Activated CD4-positive, alpha-beta T cell treated with anti-CD3 and anti-CD28 coated beads, Interleukin-2, Interleukin-4, amounts not matched to agents 100 ng/mL and 50 ng/mL, durations not matched to agents 16 hours and 8 hours (primary cell): ENCODE data around the gene LCN6.

Experiments
- DNase-seq: peaks from one replicate; pipeline ENCODE4 v3.0.0-alpha.2; 2020; ENCODE audit warnings: low spot score

Gene LCN6

DNA sequence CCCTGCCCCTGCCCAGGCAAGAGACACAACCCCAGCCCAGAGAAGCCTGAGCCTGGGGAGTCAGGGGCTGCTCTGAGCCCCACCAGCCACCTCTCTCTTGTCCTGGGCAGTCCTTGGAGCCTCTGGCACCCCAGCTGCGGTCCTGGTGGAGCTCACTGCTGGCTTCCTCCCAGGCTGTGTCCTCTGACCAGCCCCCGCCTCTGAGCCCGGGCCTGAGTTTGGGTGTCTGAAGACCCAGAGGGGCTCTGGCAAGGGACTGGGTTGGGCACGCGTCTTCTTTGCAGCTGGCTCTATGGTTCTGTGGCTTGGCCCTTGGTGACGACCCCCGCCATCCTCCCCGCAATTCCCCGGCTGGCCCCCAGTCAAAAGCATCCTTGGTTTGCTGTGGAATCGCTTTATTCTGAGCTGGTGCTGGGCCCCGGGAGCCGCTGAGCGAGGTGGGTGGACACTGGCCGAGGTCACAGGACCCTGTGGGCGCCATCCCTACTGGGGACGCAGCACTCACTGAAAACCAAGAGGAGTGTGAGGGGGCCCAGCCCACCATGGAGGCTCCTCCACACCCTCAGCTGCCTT, 4.6 kb downstream of the LCN6 start:
- no peak for DNase-seq

GRCh38 chr9:136742591-136743391, 5.5 kb downstream of the LCN6 start, which contains the start of gene LCN10:
Gene LCN10, minus strand, starts transcription at chr9:136742940. Its CDS starts 37 bp downstream, at chr9:136742903.
- no peak for DNase-seq

GRCh38 chr9:136741883-136742571, 6.3 kb downstream of the LCN6 start:
- peak; percentile 28 for DNase-seq

DNA sequence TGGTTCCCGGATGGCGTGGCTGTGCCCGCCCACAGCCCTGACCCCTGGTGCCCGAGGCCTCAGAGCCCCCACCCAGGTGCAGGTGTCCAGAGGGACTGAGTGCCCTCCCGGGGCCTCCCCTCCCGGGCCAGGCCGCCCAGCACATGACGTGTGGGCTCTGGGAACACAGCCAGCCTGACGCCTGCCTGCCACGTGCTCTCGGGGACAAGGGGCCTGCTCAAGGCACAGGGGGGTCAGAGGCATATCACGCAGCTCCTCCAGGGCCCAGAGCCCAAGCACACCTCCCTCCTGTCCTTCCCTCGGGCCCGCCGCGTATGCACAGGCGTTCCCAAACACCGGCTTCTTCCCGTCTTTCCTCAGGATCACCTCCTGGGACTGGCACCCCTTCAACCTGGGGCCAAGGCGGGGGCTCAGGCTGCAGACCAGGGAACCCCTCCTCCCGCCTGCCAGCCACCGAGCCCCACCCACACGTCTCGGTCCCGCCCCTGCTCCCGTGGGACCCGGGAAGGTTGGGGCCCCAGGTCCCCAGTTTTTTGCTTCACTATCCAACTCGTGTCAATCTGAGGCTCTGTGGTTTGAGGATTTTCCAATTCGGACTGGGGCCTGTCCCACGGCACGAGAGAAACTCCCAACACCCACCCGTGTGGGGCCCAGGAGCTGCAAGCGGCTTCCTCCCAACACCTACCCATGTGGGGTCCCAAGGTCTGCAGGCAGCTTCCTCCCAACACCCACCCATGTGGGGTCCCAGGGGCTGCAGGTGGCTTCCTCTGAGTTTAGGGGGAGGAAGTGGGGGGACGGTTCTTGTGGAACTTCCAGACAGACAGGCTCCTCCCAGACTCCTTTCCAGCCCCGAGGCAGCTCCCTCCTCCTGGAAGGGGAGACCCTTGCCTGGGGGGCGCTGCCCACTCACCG, 7.1 kb downstream of the LCN6 start:
- no peak for DNase-seq

- no peak for DNase-seq
Observed at GRCh38 chr9:136740491-136740890, 7.8 kb downstream of the LCN6 start.

DNA sequence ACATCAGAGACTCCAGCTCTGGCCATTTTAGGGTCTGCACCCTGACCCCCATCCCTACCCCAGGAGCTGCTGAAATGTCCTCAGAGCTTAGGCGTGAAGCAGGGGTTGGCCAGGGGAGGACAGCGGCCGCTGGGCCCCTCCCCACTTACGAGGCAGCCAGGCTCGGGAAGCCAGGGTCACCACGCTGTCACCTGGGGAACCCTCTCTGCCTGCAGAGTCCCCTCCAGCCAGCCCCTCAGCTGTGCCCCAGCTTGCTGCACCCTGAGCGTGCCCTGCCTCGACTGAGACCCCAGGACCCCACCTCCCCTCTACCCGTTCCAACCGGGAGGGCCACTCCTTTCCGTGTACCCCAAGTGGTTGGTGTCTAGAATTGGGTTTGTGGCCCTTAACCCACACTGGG, 8.3 kb downstream of the LCN6 start:
- no peak for DNase-seq

DNA sequence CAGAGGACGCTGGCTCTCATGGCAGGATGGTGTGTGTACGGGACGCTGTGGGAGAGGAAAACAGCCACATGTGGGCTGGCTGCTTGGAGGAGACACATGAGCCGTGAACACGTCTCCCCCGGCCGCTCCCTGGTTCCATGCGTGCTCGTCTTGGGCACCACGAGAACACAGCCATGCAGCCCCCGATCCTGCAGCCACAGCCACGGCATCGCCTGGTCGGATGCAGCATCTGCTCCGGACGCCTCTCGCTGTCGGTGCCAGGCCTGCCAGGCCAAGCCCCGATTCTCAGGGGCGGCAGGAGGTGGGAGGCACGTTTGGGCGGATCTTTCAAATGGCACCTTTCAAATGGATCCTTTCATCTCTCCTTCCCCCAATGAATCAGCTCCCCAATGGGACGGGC, 8.8 kb downstream of the LCN6 start:
- DNase-seq: no peak

- DNase-seq: no peak
Observed at GRCh38 chr9:136738960-136739359, 9.4 kb downstream of the LCN6 start.

DNA sequence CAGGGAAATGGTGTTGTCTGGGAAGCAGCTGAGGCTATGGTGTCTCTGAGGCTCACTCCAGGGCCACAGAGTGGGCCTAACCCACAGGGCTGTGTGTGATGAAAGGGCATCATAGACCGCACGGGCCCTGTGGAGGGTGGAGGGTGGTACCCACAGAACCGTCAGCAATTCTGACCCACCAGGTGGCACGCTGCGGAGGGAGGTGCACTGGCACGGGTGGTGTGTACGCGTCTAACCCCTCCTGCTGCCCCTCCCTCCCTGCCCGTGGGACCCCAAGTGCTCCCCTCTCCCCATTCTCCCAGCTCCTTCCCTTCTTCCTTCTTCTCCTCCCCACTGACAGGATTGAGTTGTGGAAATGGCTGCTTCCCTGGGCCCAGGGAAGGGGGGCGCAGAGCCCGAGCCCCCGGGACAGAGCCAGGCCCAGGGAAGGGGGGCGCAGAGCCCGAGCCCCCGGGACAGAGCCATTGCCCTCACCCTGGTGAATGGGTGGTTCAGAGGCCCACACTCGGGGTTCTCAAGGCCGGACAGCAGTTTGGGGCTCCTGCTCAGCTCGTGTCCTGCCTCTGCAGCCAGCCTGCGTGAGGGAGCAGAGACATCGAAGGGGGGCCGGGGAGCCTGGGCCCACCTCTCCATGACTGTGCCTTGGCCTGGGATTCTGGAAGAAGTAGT, 12.4 kb downstream of the LCN6 start:
- DNase-seq: no peak

GRCh38 chr9:136734837-136735496, 13.4 kb downstream of the LCN6 start:
- DNase-seq: peak; percentile 51

DNA sequence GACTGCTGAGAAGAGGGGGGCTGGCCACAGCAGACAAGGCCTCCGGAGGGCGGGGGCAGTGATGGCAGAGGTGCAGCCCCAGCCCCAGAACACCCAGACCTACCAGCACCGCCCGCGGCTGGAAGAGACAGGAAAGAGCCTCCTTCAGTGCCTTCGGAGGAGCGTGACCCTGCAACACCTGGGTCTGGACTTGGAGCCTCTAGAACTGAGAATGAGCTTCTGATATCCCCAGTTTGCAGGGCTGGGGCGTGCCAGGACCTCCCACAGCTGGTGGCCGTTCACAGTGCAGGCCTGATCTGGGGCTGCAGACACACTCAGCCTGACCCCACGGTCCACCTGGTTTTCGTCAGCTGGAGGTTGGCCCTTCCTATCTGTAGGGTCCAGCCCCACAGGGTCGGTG, 14.7 kb downstream of the LCN6 start:
- DNase-seq: no peak

DNA sequence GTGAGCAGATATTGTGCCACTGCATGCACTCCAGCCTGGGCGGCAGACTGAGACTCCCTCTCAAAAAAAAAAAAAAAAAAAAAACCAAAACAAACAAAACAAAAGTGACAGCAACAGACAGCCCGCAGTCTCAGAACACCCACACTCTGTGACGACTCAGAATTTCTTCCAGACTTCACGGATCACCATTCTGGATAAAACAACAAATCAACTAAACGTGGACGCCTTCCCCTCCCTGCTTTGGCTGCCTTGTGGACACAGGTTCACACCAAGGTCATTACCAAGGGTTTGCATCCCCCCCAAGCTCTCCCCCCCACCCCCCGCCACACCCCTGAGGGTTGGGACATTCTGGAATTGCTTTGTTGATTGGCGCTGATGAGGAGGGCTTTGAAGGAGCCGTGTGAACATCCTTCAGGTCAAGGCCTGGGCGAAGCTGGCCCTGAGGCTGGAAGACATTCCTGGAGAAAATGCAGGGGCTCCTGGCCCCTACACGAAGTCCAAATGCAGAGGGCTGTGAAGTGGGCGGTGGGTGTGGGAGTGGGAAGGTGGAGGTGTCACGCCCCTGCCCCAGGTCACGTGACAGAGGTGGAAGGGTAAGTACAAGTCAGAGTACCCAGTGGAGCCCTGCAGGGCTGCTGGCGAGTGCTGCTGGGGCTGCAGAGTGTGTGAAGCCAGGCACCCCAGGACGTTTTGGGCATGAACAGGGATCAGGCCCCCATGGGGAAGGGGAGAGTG, 15.7 kb downstream of the LCN6 start:
- no peak for DNase-seq

- no peak for DNase-seq
Observed at GRCh38 chr9:136729926-136730325, 18.4 kb downstream of the LCN6 start.

- peak; percentile 53 for DNase-seq
Observed at GRCh38 chr9:136729144-136729543, 19.2 kb downstream of the LCN6 start.

- DNase-seq: no peak
Observed at GRCh38 chr9:136728548-136729123, 19.7 kb downstream of the LCN6 start.

DNA sequence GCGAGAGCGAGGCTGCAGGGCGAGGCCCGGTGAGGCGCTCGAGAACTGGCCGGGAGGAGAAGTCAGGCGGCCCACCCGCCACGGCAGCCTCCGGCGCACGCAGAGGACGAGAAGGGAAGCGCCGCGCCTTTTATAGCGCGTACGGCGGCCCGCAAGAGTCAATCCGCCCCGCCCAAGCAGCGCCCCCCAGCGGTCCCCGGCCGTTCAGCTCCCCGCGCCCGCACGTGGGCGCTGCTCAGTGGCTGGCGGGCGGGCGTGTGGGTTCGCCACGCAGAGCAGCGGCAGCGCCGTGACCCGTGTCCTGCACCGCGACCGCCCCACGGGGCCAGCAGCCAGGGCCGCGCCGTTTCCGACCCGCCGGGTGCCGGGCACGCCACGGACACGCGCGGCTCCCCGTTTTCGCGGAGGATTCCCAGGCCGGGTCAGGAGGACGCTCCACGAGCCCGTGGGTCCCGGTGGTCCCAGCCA, 20.2 kb downstream of the LCN6 start:
- DNase-seq: peak; percentile 93

DNA sequence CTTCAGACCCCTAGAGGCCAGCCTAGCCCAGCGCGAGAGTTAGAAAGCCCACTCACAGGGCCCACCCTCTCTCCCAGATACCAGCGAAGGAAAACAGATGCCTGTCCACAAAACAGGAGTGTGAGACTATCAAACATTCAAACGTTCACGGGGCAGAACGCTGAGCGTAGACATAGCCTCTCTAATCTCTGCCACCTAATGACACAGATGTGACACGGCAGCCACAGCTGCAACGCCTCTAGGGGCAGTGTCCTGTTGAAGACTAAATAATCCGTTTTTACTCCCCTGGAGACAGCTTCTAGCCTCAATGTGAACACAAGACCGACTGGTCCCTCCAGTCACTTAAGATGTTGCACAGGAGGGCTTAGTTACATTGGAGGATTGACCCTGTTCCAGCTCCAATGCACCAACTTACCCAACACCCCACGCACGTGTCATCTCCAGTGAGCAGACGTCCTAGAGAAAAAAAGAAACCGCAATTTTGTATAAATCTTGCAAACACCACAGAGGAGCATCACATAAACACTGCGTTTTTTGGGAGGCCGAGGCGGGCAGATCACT, 21.6 kb downstream of the LCN6 start:
- DNase-seq: peak; percentile 53

GRCh38 chr9:136726118-136726517, 22.2 kb downstream of the LCN6 start:
- no peak for DNase-seq

- DNase-seq: no peak
Observed at GRCh38 chr9:136725612-136726011, 22.7 kb downstream of the LCN6 start.
